Calu3 (cell line): Measurements from ENCODE around the gene PTPN1. TPM values are rescaled to one million over a fixed set of nuclear protein-coding genes. Genes with fewer than 3 reads are reported as not detected.
"Not testable (repeated sequence)": the region's sequence is repeated elsewhere in the genome, so short reads cannot be mapped to it uniquely, and the experiment has no call there.

Experiments used
- BruUV-seq: library from RNA; stranded (reverse); fragments of 400-500 nt; replicated peaks from 2 replicates; lab custom pipeline; 2021; lab: Mats Ljungman, UMichigan
- CTCF ChIA-PET: fragments of 300-600 bp; sonication (Branson Sonifier 250); formaldehyde crosslinking; loops from one replicate; lab custom pipeline; 2022; ENCODE audit warnings: antibody characterized with exemption; lab: Charles Lee
- DNase-seq: peaks from one replicate; pipeline ENCODE4 v3.0.0; 2022
- H3K27ac Mint-ChIP-seq: one replicate; pipeline ENCODE4 v1.8.0; 2022; ENCODE audit warnings: mixed read lengths; ENCODE audit not compliant: unreplicated experiment
- H3K27me3 Mint-ChIP-seq: one replicate; pipeline ENCODE4 v1.8.0; 2022; ENCODE audit warnings: mixed read lengths; ENCODE audit not compliant: unreplicated experiment
- H3K36me3 Mint-ChIP-seq: one replicate; pipeline ENCODE4 v1.8.0; 2022; ENCODE audit warnings: mild to moderate bottlenecking, moderate library complexity, mixed read lengths; ENCODE audit not compliant: insufficient read depth, unreplicated experiment
- H3K4me1 Mint-ChIP-seq: one replicate; pipeline ENCODE4 v1.8.0; 2022; ENCODE audit warnings: mild to moderate bottlenecking, low read depth, mixed read lengths; ENCODE audit not compliant: unreplicated experiment
- H3K4me3 Mint-ChIP-seq: one replicate; pipeline ENCODE4 v1.8.0; 2022; ENCODE audit warnings: mild to moderate bottlenecking, low read depth, moderate library complexity, mixed read lengths; ENCODE audit not compliant: unreplicated experiment
- H3K9me3 Mint-ChIP-seq: one replicate; pipeline ENCODE4 v1.8.0; 2022; ENCODE audit warnings: low read depth, mixed read lengths; ENCODE audit not compliant: unreplicated experiment
- CTCF ChIP-seq: fragments of 200-600 bp; IDR thresholded peaks from one replicate; pipeline ENCODE4 v1.8.0; 2022; ENCODE audit warnings: antibody characterized with exemption; ENCODE audit not compliant: unreplicated experiment
- intact Hi-C: fragments of 100-400 bp; cut with micrococcal nuclease; formaldehyde crosslinking; loops from one replicate; pipeline ENCODE4 v1.10.0; 2022; ENCODE audit not compliant: unreplicated experiment
- total RNA-seq: library from RNA; stranded (reverse); gene quantifications from 2 replicates; pipeline ENCODE4 v1.2.3, GENCODE V29; 2022

PTPN1 gene
- total RNA-seq, 1 experiment from 2014 or later, result 58.5 TPM

DNA sequence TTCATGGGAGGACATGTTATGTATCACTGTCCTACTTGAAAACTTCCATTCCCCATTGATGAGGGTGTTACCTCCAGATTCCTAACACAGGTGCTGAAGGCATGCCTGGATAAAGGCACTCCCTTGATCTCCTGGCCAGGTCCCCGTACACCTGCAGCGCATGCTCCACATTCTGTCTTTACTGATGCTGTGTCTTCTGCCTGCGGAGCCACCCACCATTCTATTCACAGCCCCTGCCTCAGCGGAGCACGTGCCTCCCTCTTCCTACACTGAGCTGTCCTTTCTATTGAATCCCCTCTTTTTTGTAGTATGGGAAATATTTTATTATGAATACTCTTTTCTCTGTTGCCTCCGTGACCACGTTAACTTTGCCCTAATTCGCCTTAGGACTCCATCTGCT is 25.0 kb downstream of the PTPN1 start:
- DNase-seq, result no peak
- TF ChIP-seq CTCF, result no peak
- CTCF ChIA-PET, result interaction anchor here (1.7 kb wide), 1 partner anchor 22 kb away, joined by 4 read pairs; no protein-coding TSS in a partner anchor
- Mint-ChIP-seq H3K4me3 (no peak overlapping the region), H3K9me3 (no peaks in the 10 kb centered on the region), H3K4me1 (peaks cover 59% of the 10 kb centered on the region), H3K36me3 (no peaks in the 10 kb centered on the region), H3K27me3 (no peaks in the 10 kb centered on the region), H3K27ac (no peak overlapping the region)
- no TSS peak for BruUV-seq
- intact Hi-C loops, result no loop called here

DNA sequence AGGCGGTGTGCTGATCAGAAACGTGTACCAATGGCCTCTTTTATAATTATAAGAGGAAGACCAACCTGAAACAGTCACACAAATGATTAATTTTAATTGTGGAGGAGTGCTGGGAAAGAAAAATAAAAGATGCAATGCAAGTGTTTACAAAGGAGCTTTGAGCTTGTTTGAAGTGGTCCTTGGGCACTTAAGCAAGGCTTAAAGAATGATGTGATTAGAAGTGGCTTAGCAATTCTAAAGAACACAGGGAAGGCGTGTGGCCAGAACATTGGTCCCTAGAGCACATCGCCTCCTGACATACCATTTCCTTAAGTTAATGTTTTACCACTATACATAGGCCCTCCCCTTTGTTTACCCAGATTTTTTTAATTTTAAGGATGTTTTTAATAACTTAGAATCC is 26.1 kb downstream of the PTPN1 start:
- no peaks in the 10 kb centered on the region for H3K9me3 Mint-ChIP-seq
- no peak overlapping the region for H3K4me3 Mint-ChIP-seq
- no TSS peak for BruUV-seq
- intact Hi-C loops, result no loop called here
- H3K36me3 Mint-ChIP-seq, result peaks cover 11% of the 10 kb centered on the region
- TF ChIP-seq CTCF, result no peak
- DNase-seq, result no peak
- no peaks in the 10 kb centered on the region for H3K27me3 Mint-ChIP-seq
- peaks cover 71% of the 10 kb centered on the region for H3K4me1 Mint-ChIP-seq
- no peak overlapping the region for H3K27ac Mint-ChIP-seq
- CTCF ChIA-PET, result no interaction called here

DNA sequence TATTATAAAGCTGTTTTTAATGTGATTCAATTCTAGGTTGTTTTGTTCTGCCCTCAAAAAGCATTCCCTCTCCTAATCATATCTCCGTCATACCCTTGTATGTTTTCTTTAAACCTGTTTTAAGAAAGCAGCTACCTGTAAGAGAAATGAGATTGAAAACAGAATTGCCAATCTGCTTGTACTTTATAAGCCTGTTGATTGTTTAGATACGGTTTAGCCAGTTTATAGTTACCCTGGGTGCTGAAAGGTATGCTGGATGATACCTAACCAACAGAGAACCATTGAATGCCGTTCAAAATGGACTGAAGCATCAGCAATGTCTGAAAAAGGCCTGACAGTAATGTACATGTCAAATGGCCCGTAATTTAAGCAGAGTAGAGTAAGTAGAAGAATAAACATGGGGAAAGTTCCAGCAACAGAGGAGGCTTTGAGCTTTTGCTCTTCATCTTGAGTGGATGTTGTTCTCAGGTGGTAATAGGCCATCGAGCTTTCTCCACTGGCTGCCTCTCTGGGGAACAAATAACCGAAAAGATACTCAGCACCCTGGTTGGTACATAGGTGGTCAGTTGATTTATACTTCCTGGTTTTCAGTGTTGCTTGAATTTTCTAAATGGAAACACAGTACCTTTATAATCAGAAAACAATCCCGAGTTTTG is 27.5 kb downstream of the PTPN1 start:
- peaks cover 76% of the 10 kb centered on the region for H3K4me1 Mint-ChIP-seq

GRCh38 chr20:50538276-50538675 is 28.1 kb downstream of the PTPN1 start:
- no TSS peak for BruUV-seq
- Mint-ChIP-seq H3K9me3 (no peaks in the 10 kb centered on the region), H3K27me3 (no peaks in the 10 kb centered on the region), H3K4me3 (peak overlapping the region; percentile 2), H3K36me3 (peaks cover 11% of the 10 kb centered on the region), H3K4me1 (peaks cover 82% of the 10 kb centered on the region), H3K27ac (peak overlapping the region; percentile 33)
- no peak for TF ChIP-seq CTCF
- CTCF ChIA-PET, result interaction anchor here (0.7 to 1.2 kb wide), 2 partner anchors 8 to 278 kb away, joined by 3 to 5 read pairs; no protein-coding TSS in a partner anchor
- intact Hi-C loops, result no loop called here
- no peak for DNase-seq

More for the DNA sequence above, 27.5 kb downstream of the PTPN1 start:
- Mint-ChIP-seq H3K9me3 (no peaks in the 10 kb centered on the region), H3K4me3 (peak overlapping the region; percentile 2), H3K27ac (peak overlapping the region; percentile 33), H3K36me3 (peaks cover 11% of the 10 kb centered on the region), H3K27me3 (no peaks in the 10 kb centered on the region)
- DNase-seq, result no peak
- BruUV-seq, result no TSS peak
- intact Hi-C loops, result no loop called here
- CTCF ChIA-PET, result interaction anchor here (0.6 to 1.2 kb wide), 3 partner anchors 9 to 279 kb away, joined by 3 to 5 read pairs (median 5); no protein-coding TSS in a partner anchor
- no peak for TF ChIP-seq CTCF

GRCh38 chr20:50539798-50540197 is 29.6 kb downstream of the PTPN1 start:
- DNase-seq, BruUV-seq, H3K9me3 Mint-ChIP-seq, H3K27me3 Mint-ChIP-seq, H3K27ac Mint-ChIP-seq, H3K4me3 Mint-ChIP-seq: not testable (repeated sequence)
- intact Hi-C loops, result loop anchor here (5.0 kb wide), 1 partner anchor 67 kb away; no protein-coding TSS in a partner anchor
- Mint-ChIP-seq H3K36me3 (peaks cover 11% of the 10 kb centered on the region), H3K4me1 (peaks cover 84% of the 10 kb centered on the region)
- CTCF ChIA-PET, result interaction anchor here (0.9 to 1.2 kb wide), 2 partner anchors 29 to 79 kb away, joined by 3 read pairs; partner anchors contain the start of gene PTPN1
